IPS-20b (cell line): ENCODE measurements around the gene ELL2.
A peak's percentile ranks its signal among the peaks of the same experiment; 100 is the strongest.
"Not testable (repeated sequence)": the region's sequence is repeated elsewhere in the genome, so short reads cannot be mapped to it uniquely, and the experiment has no call there.

Experiments
- H3K27ac ChIP-seq: one replicate; pipeline ENCODE4 v1.5.1; 2013; ENCODE audit warnings: low read length
- H3K27me3 ChIP-seq: 2 replicates; pipeline ENCODE4 v1.6.1; 2013; ENCODE audit warnings: mild to moderate bottlenecking, low read length, inconsistent platforms; ENCODE audit not compliant: insufficient read depth
- H3K36me3 ChIP-seq: 2 replicates; pipeline ENCODE4 v1.6.1; 2013; ENCODE audit warnings: low read depth, mild to moderate bottlenecking, inconsistent platforms, low read length, moderate library complexity; ENCODE audit not compliant: insufficient read depth
- H3K4me1 ChIP-seq: 2 replicates; pipeline ENCODE4 v1.6.1; 2013; ENCODE audit warnings: mild to moderate bottlenecking, control low read depth, inconsistent platforms, low read length, moderate library complexity; ENCODE audit not compliant: insufficient read depth
- H3K4me3 ChIP-seq: 2 replicates; pipeline ENCODE4 v1.5.1; 2013; ENCODE audit warnings: mild to moderate bottlenecking, low read length, inconsistent platforms
- H3K9ac ChIP-seq: 2 replicates; pipeline ENCODE4 v1.6.1; 2013; ENCODE audit warnings: low read depth, mild to moderate bottlenecking, inconsistent platforms, low read length, moderate library complexity
- H3K9me3 ChIP-seq: 2 replicates; pipeline ENCODE4 v1.6.1; 2013; ENCODE audit warnings: mild to moderate bottlenecking, low read depth, low read length, inconsistent platforms; ENCODE audit not compliant: insufficient read depth

Gene ELL2

DNA sequence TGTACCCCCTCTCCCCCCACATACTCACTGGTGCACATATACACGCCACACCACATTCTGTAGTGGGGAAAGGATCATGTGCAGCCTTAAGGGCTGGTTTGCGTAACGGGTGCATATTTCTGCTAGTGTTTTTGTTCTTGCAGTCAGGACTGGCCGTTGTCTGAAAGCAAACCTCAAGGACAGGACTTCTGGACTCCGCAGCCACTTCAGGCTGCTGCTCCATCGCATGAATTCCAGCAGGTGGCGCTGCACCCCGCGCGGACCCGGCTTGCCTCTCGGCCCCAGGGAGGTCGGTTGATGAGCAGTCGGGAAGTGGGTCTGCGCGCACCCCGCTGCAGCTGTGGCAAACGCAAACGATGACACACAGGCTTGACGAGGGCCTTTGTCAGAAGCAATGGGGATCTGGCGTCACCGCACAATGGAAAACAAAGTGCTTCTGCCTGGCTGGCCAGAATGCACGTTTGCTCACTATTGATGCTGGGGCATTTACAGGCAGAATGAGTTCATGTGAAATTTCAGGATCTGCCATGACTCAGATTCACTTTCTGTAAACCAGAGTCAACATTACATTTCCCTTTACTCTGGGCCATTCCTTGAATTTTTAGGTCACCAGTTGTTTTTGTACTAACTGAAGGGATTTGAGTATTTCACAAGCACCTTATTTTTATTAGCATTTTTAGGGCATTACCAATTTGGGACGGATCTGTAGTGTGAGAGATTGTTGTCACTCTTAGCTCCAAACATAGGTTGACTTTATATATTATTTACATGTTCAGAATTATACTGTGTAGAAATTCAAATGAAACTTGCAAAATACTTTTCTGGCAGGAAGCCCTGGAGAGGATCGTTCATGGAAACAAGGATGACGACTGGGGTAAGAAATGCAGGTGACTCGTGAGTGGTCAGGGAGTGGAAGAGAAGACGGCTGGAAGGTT lies 102.7 kb downstream of the ELL2 start:
- H3K27ac ChIP-seq, result no peak overlapping the region
- H3K9ac ChIP-seq, result peak overlapping the region; percentile 45; the same call in 1 of the 2 replicates
- peaks cover 7% of the 10 kb centered on the region; the same call in 1 of the 2 replicates for H3K27me3 ChIP-seq
- peak overlapping the region; percentile 53 for H3K4me3 ChIP-seq
- peaks cover 10% of the 10 kb centered on the region; the same call in 1 of the 2 replicates for H3K4me1 ChIP-seq
- H3K36me3 ChIP-seq, result no peaks in the 10 kb centered on the region
- H3K9me3 ChIP-seq, result no peaks in the 10 kb centered on the region

DNA sequence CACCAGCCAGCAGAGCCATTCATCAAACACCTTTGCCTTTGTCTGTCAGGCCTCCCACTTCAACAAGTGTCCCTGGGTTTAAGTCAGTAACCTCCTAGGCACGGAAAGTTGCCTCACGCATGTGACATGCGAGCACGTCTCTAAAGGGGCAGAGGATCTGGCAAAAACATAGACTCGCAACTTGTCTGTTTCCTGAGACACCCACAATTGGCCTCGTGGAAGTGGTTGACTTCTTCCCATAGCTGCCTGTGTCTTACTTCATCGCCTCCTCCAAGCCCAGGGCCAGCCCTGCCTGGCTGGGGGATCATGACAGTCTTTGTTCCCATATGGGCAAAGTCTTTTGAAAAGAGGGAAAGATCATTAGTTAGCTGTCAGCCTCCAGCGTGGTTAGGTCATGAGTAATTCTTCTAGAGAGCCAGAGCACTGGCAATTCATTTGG lies 103.6 kb downstream of the ELL2 start:
- Histone ChIP-seq H3K4me1 (peaks cover 10% of the 10 kb centered on the region; the same call in 1 of the 2 replicates), H3K4me3 (no peak overlapping the region), H3K36me3 (no peaks in the 10 kb centered on the region), H3K9me3 (no peaks in the 10 kb centered on the region), H3K27me3 (peaks cover 7% of the 10 kb centered on the region; the same call in 1 of the 2 replicates), H3K9ac (no peak overlapping the region), H3K27ac (no peak overlapping the region)

DNA sequence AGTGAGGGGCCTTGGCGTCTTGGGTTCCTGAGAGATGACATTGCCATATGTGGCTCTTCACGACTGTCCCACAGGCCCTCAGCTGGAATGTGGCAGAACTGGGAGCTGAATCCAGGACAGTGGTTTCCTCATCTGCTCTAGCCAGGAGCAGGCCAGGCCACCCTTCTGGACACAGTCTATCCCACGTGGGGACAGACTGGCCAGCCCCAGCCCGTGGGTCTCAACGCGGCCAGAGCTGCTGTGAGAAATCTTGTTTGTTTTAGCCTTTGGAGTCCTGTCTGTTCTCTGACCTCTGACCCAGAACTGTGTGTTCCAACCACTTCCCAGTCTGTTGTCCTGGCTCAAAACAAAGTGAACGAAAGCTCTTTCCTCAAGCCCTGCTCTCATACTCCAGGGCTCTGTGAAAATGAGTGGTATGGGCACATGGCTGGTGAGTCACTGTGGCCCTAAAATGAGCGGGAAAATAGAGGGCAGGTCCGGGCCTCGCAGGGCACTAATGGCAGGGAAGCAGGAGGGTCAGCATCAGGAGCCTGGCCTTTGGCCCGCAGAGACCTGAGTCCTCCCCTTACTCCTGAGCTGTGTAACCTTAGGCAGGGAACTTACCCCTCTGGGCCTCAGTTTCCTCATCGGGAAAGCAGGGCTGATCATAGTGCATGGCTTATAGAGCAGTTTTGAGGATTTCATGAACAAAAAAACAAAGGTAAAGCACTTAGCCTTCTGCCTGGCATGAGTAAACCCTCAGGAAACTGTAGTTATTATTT lies 104.3 kb downstream of the ELL2 start:
- peaks cover 10% of the 10 kb centered on the region; the same call in 1 of the 2 replicates for H3K4me1 ChIP-seq
- H3K9ac ChIP-seq, result no peak overlapping the region
- H3K4me3 ChIP-seq, result no peak overlapping the region
- no peaks in the 10 kb centered on the region for H3K9me3 ChIP-seq
- peaks cover 7% of the 10 kb centered on the region; the same call in 1 of the 2 replicates for H3K27me3 ChIP-seq
- H3K36me3 ChIP-seq, result no peaks in the 10 kb centered on the region
- H3K27ac ChIP-seq, result no peak overlapping the region

DNA sequence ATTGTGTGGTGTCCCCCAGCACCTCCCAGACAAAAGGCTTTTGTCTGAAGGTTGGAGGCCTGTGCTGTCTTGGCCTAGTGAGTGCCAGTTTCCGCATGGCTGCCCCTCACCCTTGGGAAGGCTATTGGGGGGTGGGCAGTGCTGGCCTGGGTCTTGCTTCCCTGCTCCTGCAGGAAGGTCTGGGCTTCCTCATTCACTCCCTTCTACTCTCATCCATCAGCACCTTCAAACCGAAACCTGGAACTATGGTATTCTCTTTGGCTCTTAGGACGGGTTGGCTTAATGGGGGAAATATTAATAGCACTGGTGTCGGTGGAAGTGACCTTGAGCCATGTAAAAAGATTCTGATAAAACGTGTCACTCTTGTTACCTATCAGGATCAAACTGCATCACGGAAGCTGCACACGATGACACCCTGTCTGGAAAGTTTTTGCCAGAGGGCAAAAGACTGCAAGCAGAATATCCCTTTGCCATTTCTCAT lies 105.1 kb downstream of the ELL2 start:
- peaks cover 7% of the 10 kb centered on the region; the same call in 1 of the 2 replicates for H3K27me3 ChIP-seq
- H3K9me3 ChIP-seq, result no peaks in the 10 kb centered on the region
- no peak overlapping the region for H3K9ac ChIP-seq
- peaks cover 10% of the 10 kb centered on the region; the same call in 1 of the 2 replicates for H3K4me1 ChIP-seq
- H3K4me3 ChIP-seq, result no peak overlapping the region
- H3K36me3 ChIP-seq, result no peaks in the 10 kb centered on the region
- H3K27ac ChIP-seq, result no peak overlapping the region

DNA sequence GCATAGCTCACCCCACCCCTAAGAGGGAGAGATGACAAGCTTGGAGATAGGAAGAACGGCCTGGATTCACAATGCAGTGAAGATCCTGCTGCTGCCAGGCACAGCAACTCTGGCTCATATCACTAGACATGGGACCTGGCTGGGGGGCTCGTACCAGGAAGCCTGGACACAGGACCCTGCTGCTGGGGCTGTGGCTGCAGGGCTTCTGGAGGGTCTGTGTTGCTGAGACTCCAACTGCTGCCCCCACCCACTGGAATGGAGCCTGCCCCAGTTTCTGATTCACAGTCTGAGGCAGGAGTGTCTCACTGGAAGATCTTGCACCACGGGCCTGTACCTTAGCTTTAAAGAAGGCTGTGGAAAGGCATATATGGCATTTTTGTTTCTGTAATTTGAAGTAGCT lies 108.2 kb downstream of the ELL2 start:
- H3K9ac ChIP-seq, result no peak overlapping the region
- H3K27me3 ChIP-seq, result no peaks in the 10 kb centered on the region
- no peak overlapping the region for H3K4me3 ChIP-seq
- H3K27ac ChIP-seq, result no peak overlapping the region
- H3K36me3 ChIP-seq, result no peaks in the 10 kb centered on the region
- no peaks in the 10 kb centered on the region for H3K9me3 ChIP-seq
- 0 out of 2 replicates have a peak, but pooled peaks cover 4% of the 10 kb centered on the region for H3K4me1 ChIP-seq

DNA sequence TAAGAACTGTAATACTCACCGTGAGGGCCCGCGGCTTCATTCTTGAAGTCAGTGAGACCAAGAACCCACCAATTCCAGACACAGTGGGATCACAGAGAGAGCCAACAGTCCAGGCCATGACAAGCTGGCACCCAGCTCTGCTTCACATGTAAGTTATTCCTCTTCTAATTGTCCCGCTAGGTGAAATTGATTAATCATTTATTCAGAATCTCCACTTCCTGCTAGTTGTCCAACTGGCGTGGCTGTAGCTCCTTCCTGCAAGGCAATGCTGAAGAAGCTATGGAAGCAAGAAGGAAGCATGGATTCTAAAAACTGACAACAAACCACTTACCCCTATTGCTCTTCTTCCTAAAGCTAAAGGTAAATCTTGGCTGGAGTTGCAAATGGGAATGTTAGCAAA lies 109.1 kb downstream of the ELL2 start:
- no peaks in the 10 kb centered on the region for H3K9me3 ChIP-seq
- no peak overlapping the region for H3K9ac ChIP-seq
- H3K4me1 ChIP-seq, result no peaks in the 10 kb centered on the region
- H3K36me3 ChIP-seq, result no peaks in the 10 kb centered on the region
- no peak overlapping the region for H3K4me3 ChIP-seq
- no peak overlapping the region for H3K27ac ChIP-seq
- no peaks in the 10 kb centered on the region for H3K27me3 ChIP-seq

DNA sequence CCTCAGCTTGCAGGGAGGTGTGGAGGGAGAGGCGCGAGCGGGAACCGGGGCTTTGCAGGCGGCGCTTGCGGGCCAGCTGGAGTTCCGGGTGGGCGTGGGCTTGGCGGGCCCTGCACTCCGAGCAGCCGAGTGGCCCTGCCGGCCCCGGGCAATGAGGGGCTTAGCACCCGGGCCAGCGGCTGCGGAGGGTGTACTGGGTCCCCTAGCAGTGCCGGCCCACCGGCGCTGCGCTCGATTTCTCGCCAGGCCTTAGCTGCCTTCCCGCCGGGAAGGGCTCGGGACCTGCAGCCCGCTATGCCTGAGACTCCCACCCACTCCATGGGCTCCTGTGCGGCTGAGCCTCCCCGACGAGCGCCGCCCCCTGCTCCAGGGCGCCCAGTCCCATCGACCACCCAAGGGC lies 110.5 kb downstream of the ELL2 start:
- not testable (repeated sequence) for H3K9me3 ChIP-seq, H3K27me3 ChIP-seq, H3K9ac ChIP-seq, H3K4me3 ChIP-seq, H3K4me1 ChIP-seq, H3K27ac ChIP-seq, H3K36me3 ChIP-seq

DNA sequence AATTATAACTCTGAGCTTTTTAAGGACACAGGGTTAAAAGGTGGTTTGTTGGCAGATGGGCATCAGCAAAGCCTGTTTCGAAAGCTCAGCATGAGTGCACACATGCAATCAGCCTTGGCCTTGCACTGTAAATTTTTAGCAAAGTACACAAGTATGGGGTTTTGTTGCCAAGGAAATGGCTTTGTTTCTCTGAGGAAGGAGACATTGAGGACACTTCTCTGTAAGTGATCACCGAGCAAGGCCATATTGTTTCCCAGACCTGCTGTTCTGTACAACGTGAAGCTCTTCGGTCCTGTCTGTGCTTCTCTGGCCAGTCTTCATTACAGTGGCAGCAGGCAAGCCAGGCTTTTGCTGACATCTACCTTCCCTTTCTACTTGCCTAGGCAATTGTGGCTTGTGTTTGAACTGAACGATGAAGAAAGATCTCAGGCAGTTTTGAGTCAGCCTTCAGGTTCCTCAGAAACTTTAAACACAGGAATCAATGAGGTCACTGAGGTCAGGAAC lies 111.2 kb downstream of the ELL2 start:
- Histone ChIP-seq H3K4me3 (no peak overlapping the region), H3K4me1 (no peaks in the 10 kb centered on the region), H3K27ac (no peak overlapping the region), H3K9me3 (no peaks in the 10 kb centered on the region), H3K9ac (no peak overlapping the region), H3K36me3 (no peaks in the 10 kb centered on the region), H3K27me3 (no peaks in the 10 kb centered on the region)

DNA sequence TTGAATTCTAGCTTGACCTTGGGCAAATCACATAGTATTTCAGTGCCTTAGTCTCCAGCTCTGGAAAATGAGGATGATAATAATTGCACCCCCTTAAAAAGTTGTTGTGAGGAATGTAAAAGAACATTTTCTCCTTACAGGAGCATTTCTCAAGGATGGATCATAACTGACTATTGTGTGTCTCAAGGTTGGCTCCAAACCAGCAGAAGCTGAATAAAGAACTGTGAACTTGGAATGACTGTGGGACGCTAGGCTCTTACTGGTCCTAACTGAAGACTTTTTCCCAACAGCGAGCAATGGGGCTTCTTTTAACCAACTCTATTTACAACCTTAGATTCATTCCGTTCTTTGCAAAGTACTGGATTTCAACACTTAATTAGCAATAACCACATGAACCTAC lies 113.0 kb downstream of the ELL2 start:
- no peaks in the 10 kb centered on the region for H3K4me1 ChIP-seq
- no peak overlapping the region for H3K4me3 ChIP-seq
- no peaks in the 10 kb centered on the region for H3K9me3 ChIP-seq
- no peaks in the 10 kb centered on the region for H3K36me3 ChIP-seq
- no peak overlapping the region for H3K9ac ChIP-seq
- no peak overlapping the region for H3K27ac ChIP-seq
- H3K27me3 ChIP-seq, result no peaks in the 10 kb centered on the region

DNA sequence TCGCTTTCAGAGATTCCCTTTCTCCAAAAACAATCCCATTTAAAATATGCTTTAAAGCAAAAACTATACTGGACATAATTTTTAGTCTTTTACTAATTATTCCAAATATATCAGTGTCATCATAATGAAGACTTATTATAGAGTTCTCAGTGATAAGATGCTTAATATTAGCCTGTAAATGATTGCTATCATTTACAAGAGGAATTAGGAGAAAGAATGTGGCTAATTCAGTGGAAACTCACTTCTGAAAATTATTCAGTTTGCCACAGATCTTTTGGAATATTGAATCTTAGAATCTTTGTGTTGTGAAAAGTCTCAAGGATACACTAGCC lies 114.4 kb downstream of the ELL2 start:
- no peak overlapping the region for H3K4me3 ChIP-seq
- H3K27me3 ChIP-seq, result no peaks in the 10 kb centered on the region
- no peaks in the 10 kb centered on the region for H3K4me1 ChIP-seq
- H3K9ac ChIP-seq, result no peak overlapping the region
- H3K9me3 ChIP-seq, result no peaks in the 10 kb centered on the region
- no peak overlapping the region for H3K27ac ChIP-seq
- H3K36me3 ChIP-seq, result no peaks in the 10 kb centered on the region

DNA sequence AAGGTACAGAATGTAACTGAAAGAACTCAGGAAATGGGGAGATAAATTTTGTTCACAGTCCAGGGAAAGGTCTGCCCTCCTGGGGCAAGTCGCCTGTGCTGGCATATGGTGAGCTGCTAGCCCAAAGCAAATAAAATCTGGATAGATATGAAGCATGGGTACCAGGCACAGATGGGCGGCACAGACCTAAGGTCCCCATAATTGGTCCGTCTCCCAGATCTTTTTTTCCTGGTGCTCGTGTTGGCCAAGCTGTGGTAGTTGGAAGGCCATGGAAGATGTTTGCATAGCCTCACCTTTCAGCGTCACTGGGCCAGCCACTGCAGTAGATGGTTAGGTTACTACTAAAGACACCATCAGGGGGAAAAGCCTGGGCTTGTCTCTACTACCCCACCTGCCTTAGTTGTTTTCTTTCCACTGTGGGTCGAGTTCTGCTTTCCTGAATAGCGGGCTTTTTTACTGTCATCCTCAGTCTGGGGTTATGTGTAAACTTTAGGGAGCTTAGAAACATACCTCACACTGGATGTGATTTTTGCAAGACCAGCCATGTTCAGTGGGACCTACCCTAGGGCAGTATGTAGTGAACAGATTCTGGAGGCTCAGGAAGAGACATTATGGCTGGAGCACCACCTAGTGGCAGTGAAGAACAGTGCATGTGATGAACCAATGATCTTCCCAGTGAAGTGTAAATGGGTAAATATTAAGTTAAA lies 114.9 kb downstream of the ELL2 start:
- Histone ChIP-seq H3K9me3 (no peaks in the 10 kb centered on the region), H3K36me3 (no peaks in the 10 kb centered on the region), H3K9ac (no peak overlapping the region), H3K27me3 (no peaks in the 10 kb centered on the region), H3K27ac (no peak overlapping the region), H3K4me3 (no peak overlapping the region), H3K4me1 (no peaks in the 10 kb centered on the region)
